SKM-1 (cell line): ENCODE results near the gene SIRPA.
A peak's percentile ranks its signal among the peaks of the same experiment; 100 is the strongest.

Experiments
- DNase-seq: peaks from one replicate; lab custom pipeline; 2025; ENCODE audit not compliant: unreplicated experiment; lab: John Stamatoyannopoulos, UW

SIRPA gene

DNA sequence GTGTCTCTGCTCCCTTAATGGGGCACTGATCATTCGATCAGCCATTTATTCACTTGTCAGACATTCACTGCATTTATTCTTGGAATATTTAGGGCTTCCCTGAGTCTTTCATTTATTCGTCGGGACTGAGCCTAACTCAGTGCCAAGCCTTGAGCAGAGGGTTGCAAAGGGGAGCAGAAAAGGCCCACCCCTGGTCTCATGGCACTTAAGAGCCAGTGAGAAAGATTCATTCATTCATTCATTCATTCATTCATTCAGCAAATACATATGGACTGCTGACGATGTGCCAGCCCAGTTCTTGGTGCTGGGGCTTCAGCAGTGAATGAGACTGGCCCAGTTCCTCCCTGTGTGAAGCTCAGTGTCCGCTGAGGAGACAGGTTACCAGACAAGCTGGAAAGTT is 36.6 kb downstream of the SIRPA start:
- no peak for DNase-seq

- DNase-seq: no peak
Measured at GRCh38 chr20:1932971-1933370, 37.8 kb downstream of the SIRPA start.

DNA sequence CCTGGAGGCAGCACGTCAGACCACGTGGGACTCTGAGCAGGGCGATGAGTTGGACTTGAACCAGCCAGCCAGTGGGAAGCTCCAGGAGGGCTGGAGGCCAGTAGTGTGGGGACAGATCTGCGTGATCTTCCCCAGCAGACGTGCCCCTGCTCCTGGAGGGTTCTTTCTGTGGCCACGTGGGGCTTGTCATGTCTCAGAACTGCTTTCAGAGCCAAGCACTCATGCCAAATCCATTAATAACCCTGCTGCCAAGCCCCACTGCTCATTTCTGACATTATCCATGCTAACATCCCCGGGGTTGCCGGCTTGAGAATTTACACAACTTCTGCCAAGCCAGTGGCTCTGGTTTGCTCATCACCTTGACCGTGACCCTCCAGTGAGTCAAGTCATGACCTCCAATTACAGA is 38.3 kb downstream of the SIRPA start:
- no peak for DNase-seq

- no peak for DNase-seq
Measured at GRCh38 chr20:1934156-1934555, 38.9 kb downstream of the SIRPA start.

DNA sequence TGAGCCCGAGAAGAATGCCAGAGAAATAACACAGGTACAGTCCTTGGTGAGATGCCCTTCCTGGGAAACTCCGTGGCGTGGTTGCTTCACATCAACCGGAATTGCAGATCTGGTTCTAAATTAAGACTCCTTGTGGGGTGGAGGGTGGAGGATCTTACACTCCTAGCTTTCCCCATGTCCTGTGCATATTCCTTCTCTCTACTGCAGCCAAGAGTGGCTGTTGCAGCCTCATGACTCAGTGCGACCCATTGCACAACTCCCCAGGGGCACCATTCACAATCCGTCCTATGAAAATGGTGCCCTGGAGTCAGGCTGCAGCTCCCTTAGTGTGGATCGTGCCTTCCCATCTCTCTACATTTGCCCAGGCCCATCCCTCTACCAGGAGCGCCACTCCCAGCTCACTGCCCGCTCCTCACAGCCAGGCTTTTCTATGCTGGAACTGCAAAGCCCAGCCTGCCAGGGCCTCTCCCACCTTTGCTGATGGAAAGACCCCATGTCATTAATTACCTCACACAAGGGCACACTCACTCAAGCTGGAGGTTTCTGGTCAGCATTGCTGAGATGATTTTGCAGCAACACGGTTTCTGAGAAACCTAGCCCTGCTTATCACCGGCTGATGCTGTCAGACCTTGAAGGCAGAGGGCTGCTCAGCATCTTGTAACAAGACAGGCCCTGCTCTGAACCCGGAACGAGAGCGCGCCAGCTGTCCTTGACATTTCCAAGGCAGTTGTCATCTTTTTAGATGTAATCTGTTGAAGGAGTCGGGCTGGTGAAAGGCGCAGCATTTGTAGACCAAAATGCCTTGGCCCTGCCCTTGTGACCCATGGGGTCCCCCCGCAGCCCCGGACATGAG is 39.7 kb downstream of the SIRPA start:
- DNase-seq: peak; percentile 4

DNA sequence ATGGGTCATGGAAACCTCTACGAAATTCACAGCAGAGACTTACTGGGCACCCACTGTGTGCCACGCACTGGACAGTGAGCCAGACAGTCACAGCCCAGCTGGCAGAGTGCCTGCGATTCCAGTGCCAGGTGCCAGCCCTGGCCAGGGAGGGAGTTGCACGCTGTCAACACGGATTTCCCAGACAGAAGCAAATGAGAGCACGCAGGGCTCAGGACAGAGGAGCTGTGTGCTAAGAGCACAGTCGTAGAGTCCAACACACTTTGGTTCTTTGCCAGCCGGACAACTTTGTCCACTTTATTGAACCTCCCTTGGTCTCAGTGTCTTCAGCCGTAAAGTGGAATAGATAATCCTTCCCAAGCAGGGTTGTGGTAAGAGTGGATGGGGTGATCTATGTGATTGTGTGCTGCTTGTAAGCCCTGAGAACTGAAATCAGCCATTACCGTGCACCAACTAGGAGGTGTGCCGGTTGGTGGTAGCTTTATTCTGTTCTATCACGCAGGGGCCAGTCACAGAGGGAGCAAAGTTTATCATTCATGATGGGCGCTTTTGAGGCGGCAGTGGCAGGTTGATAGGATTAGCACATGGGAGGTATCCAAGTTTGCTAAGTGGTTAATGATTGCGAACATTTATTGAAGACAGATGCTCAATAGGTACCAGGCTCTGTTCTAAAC is 40.6 kb downstream of the SIRPA start:
- DNase-seq: no peak

DNA sequence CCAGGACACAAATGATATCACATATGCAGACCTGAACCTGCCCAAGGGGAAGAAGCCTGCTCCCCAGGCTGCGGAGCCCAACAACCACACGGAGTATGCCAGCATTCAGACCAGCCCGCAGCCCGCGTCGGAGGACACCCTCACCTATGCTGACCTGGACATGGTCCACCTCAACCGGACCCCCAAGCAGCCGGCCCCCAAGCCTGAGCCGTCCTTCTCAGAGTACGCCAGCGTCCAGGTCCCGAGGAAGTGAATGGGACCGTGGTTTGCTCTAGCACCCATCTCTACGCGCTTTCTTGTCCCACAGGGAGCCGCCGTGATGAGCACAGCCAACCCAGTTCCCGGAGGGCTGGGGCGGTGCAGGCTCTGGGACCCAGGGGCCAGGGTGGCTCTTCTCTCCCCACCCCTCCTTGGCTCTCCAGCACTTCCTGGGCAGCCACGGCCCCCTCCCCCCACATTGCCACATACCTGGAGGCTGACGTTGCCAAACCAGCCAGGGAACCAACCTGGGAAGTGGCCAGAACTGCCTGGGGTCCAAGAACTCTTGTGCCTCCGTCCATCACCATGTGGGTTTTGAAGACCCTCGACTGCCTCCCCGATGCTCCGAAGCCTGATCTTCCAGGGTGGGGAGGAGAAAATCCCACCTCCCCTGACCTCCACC is 42.2 kb downstream of the SIRPA start:
- no peak for DNase-seq

DNA sequence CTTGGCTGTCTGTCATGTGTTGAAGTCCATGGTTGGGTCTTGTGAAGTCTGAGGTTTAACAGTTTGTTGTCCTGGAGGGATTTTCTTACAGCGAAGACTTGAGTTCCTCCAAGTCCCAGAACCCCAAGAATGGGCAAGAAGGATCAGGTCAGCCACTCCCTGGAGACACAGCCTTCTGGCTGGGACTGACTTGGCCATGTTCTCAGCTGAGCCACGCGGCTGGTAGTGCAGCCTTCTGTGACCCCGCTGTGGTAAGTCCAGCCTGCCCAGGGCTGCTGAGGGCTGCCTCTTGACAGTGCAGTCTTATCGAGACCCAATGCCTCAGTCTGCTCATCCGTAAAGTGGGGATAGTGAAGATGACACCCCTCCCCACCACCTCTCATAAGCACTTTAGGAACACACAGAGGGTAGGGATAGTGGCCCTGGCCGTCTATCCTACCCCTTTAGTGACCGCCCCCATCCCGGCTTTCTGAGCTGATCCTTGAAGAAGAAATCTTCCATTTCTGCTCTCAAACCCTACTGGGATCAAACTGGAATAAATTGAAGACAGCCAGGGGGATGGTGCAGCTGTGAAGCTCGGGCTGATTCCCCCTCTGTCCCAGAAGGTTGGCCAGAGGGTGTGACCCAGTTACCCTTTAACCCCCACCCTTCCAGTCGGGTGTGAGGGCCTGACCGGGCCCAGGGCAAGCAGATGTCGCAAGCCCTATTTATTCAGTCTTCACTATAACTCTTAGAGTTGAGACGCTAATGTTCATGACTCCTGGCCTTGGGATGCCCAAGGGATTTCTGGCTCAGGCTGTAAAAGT is 43.5 kb downstream of the SIRPA start:
- DNase-seq: no peak

DNA sequence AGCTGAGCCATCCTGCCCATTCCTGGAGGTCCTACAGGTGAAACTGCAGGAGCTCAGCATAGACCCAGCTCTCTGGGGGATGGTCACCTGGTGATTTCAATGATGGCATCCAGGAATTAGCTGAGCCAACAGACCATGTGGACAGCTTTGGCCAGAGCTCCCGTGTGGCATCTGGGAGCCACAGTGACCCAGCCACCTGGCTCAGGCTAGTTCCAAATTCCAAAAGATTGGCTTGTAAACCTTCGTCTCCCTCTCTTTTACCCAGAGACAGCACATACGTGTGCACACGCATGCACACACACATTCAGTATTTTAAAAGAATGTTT is 44.0 kb downstream of the SIRPA start:
- DNase-seq: no peak

DNA sequence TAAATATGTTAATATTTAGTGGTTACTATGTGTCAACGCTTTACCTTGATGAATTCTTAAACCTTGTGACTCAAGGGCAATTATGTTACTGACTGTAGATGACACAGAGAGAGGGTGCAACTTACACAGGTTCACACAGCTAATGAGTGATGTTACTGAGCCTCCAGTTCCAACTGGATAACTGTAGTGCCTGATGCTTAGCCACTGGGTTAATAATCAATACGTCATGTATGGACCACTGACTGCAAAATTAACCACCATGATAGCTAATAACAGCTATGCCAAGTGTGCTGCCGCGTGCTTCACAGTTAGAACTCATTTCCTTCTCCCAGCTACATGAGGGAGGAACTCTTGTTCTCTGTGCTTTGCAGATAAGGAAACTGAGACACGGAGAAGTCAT is 45.4 kb downstream of the SIRPA start:
- DNase-seq: no peak

DNA sequence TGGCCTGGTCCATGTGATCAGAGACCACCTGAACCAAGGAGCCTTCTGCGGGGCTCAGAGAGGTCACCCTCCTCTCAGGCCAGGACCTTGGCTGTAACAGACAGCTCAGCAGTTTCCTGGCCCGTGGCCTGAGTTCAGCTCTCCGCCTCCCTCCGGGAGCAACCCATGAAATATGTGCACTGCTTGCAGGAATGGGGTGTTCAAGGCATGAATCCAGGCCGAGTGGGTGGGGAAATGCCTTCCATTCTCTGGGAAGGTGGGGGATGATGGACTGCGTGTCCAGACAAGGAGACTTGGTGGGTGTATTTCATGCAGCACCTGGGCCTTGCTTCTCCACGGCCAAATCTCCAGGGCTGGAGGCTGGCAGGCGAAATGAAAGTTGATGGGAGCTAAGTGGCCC is 46.0 kb downstream of the SIRPA start:
- no peak for DNase-seq

DNA sequence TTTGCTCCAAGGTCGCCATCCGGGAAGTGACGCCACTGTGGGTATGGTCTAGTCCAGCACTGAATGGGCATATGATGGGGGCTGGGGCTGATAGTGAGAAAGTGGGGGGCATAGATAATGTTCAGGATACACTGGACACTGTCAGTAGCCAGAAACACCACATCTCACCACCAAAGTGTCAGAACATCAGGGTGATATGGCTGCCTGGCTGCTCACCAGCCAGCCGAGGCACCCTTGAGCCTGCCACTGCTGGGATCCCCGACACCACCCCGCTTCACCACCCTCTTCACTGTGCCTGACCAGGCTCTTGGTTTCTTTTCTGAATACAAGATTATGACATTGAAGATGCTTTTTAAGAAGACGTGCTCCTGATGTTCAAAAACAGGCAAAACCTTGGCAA is 46.9 kb downstream of the SIRPA start:
- DNase-seq: no peak

DNA sequence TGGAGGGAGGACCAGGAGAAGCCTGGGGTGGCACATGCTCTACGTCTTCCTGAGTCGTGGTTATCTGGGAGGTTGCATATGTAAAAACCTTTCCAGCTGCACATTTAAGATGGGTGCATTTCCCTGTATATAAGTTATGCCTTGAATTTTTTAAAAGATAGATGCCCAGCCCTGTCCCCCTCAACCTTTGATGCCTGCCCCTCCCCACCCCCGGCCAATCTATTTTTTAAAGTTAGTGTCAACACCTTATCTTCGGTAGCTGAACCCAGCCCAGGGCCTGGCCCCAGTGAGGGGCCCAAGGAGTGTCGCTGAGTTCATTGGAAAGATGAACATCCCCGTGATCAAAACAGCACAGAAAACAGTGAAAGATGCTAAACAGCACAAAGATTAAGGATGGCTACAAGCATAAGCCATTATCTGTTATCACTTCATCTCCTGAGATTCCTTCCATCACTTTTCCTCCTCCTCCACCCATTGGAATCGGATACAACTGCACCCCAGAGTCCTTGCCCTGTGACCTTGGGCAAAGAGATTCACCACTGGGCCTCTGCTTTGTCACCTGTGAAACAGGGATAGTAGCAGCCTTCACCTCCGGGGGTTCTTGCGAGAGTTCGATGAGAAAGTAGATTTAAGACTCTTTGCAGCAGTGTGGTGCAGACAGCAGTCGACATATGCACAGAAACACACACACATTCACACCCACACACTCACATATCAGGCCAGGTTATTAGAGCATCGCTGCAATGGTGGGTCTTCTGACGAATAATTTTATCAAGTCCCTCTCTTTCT is 47.5 kb downstream of the SIRPA start:
- DNase-seq: no peak

DNA sequence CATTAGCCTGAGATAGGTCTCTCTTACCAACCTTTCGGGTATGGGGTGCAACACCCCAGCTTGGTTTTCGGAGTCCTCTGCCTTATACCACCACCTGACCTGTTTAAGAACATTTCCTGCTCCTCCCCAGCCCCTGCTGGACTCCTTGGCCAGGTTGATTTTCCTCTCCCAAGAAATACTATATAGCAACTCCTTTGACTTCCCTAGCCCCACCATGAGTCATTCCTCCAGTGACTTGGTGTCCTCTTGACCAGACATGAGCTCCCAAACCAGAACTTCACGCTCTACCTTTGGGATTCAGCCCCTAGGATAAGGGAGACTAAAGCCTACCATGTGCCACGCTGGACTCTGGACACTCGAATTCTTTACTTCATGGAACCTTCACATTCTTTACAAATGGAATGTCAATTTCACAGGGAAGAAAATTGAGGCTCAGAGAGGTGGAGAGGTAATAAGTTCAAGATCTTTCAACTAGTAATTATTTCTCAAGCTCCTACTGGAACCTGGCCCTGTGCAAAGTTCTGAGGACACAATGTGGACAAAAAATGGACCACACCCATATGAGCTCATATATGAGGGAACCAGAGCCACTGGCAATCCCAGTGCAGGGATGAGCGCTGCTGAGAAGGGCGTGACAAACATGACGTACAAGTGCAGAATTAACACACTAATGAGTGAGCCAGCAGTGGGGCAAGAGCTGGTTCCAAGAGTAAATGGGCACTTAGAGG is 48.2 kb downstream of the SIRPA start:
- DNase-seq: no peak

DNA sequence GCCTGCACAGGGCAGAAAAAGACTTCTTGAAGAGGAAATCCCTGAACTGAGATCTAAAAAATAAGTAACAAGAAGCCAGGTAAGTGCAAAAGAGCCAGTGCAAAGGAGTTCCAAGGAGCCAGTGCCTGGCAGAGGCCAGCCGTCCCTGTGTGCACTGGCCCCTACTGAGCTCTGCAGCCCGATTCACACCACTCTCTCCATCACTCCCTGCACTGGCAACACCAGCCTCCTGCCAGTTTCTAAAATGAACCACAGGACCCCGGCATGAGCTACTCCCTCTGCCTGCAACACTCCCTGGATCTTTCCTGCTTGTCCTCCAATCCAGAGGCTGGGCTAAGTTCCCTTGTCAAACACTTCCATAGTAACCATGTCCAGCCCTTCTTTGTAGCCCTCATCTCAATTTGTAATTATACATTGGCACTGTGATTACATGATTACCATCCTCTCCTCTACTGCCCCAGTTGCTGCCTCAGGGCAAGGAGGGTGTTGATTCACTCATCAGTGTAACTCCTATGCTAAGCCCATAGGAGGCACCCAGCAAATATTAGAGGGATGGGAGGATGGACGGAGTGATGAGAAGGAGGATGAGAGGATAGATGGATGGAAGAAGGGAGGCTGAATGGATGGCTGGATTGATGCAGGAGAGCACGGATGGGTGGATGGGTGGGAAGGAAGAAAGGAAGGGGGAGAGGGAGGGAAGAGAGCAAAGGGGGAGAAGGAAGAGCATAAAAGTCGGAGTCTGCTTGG is 49.3 kb downstream of the SIRPA start:
- no peak for DNase-seq

GRCh38 chr20:1945134-1945618 is 50.0 kb downstream of the SIRPA start:
- peak; percentile 74 for DNase-seq

DNA sequence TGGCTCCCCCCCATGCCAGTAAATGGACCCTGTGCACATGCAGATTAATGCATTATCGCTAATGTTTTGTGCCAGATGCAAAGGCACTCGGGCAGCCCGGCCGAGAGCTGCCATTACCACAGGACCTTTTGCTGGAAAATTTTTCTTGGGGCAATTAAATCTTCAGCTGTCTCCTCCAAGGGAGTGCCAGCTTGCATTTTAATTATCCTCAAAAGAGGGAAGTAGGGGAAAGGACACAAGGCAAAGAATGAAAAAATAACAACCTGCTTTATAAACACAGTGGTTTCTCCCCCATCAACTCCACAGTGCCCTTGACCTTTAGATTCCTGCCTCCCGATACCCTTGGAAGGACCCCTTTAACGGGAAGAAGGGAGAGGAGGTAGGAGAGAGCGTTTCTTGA is 50.5 kb downstream of the SIRPA start:
- DNase-seq: no peak

GRCh38 chr20:1946442-1946761 is 51.2 kb downstream of the SIRPA start:
- DNase-seq: no peak
